ENCODE results near the gene SFXN1.

- no peak for TF ChIP-seq CTCF (conservative IDR thresholded peaks at IDR 0.05; ENCODE audit: low read length)
- no peak for TF ChIP-seq EZH2phosphoT487 (IDR thresholded peaks at IDR 0.05; ENCODE audit: borderline replicate concordance)
These were observed 39.6 kb downstream of the SFXN1 start for GRCh38 chr5:175517824-175518450.

Measured in Loucy (cell line).